Measurements from ENCODE around the gene DVL3.
"Not testable (repeated sequence)": the region's sequence is repeated elsewhere in the genome, so short reads cannot be mapped to it uniquely, and the experiment has no call there.

The DVL3 gene

GRCh38 chr3:184155644-184156521 lies 706 bp downstream of the DVL3 start:
- no peak for DNase-seq (ENCODE audit: low spot score)

- DNase-seq (ENCODE audit: low spot score), result peak; percentile 69
These were observed 1.4 kb downstream of the DVL3 start for GRCh38 chr3:184156522-184156955.

DNA sequence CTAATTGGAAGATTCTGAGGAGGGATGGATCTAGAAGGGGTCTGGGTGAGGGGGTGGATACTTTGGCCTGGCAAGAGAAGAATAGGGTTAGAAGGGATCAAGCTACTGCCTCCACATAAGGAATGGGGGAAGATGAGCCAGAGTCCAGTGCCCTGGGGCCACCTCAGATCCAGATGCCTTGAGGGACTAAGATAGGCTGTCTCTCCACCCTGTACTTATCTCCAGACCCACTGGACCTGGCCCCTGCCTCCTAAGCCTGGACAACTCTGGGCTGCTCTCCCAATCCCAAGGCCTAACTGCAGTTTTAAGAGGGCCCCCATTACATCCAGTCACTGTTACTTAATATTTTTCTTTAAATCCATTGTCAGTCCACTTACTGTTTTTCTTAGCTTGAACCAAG lies 2.0 kb downstream of the DVL3 start:
- DNase-seq (ENCODE audit: low spot score), result no peak

GRCh38 chr3:184158404-184158803 lies 3.2 kb downstream of the DVL3 start:
- DNase-seq (ENCODE audit: low spot score), result no peak

DNA sequence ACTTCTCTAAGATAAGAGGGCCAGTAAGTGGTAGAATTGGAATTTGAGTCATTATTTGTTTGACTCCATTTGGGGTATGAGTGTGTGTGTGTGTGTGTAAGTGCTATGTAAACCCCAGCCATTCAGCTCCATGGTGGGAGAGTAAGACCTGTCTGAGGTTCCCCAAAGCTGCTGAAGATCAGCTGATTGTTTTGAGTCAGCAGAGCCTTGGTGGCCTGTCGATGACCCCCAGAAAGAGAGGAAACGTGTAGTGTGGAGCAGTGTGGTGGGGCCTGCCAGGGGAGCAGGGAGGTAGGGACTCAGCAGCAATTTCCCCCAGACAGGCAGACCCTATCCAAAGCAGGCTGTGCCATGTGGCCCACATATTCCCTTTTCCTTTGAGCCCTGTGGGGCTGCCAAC lies 5.3 kb downstream of the DVL3 start:
- DNase-seq (ENCODE audit: low spot score), result no peak

GRCh38 chr3:184162571-184163070 lies 7.4 kb downstream of the DVL3 start:
- DNase-seq (ENCODE audit: low spot score), result not testable (repeated sequence)

DNA sequence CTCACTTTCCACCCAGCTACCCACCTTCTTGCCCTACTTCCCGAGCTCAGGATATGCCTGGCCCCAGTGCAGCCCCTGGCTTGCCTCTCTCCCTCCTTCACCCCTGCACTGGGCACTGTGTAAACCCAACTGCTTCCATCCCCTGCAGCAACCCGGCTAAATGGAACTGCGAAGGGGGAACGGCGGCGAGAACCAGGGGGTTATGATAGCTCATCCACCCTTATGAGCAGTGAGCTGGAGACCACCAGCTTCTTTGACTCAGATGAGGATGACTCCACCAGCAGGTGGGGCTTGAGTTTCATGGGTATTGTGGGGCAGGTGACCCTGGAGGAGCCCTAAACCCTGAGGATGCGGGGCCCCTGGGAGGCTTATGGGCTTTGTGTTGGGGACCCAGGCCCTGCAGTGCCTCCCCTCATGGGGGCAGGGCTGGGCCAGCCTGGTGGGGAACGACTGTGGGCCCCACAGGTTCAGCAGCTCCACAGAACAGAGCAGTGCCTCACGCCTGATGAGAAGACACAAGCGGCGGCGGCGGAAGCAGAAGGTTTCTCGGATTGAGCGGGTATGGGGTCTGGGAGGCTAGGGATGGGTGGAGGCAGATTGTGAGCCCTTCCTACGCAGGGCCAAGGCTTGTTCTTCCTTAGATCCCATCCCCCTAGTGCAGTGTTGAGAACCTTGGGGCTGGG lies 9.6 kb downstream of the DVL3 start:
- no peak for DNase-seq (ENCODE audit: low spot score)

DNA sequence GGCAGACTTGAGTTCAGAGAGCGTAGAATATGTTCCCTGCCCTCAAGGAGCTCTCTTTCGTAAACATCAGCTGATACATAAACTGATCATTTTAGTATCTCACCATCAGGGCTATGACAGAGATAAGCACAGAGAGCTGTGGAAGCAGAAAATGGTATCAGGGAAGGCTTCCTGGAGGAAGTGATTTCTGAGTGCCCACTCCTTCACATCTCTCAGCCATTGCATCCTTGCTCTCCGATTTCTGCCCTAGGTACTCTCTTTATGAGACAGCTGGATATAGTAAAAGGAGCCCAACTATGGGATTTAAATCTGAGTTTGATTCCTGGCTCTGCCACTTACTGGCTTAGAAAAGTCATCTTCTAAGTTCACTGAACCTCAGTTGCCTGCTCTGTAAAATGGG lies 10.4 kb downstream of the DVL3 start:
- DNase-seq (ENCODE audit: low spot score), result no peak

GRCh38 chr3:184166671-184167070 lies 11.5 kb downstream of the DVL3 start:
- no peak for DNase-seq (ENCODE audit: low spot score)

DNA sequence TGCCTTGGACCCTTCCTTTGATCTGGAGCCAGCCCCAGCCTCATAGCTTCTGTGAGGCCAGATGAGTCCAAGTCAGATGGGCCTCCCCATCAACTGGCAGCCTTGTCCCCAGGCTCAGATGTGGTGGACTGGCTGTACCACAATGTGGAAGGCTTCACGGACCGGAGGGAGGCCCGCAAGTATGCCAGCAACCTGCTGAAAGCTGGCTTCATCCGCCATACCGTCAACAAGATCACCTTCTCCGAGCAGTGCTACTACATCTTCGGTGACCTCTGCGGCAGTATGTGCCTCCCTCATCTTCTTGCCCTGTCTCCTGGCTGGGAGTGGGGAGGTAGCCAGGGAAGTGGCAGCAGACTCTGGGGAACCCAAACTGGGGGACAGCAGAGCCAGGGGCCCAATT lies 12.6 kb downstream of the DVL3 start:
- DNase-seq (ENCODE audit: low spot score), result no peak

DNA sequence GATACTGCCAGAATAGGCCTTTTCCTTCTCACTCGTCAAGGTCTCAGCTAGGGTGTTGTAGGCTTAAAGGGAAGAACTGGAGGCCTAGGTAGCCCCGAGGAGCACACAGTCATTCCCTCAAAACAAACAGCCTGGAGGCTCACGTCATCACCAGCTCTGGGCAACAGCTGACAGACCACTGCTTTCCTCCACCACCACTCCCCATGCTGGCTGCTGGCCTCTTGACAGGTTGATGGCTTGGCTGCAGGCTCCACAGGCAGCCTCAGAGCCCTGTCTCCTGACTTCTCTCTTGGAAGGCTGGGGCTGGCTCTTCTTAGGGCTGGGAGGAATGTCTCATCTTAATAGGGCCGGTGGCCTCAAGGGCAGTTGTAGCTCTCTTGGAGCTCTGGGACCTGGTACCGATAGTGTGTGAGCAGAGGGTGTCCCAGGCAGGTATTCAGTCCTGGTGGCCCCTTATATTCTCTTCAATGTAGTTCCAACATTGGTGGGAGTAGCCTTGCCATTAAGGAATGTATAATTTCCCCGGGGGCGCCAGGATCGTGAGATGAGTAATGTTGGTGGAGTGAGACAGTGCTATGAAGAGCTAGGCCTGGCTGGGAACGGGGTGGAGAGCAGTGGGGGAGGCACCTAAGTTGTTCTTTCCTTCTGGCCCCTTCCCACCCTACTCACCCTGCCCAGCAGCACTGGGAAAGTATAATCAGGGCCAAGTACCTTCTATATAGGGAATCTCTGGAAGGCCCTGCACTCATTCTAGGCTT lies 13.4 kb downstream of the DVL3 start:
- no peak for DNase-seq (ENCODE audit: low spot score)

DNA sequence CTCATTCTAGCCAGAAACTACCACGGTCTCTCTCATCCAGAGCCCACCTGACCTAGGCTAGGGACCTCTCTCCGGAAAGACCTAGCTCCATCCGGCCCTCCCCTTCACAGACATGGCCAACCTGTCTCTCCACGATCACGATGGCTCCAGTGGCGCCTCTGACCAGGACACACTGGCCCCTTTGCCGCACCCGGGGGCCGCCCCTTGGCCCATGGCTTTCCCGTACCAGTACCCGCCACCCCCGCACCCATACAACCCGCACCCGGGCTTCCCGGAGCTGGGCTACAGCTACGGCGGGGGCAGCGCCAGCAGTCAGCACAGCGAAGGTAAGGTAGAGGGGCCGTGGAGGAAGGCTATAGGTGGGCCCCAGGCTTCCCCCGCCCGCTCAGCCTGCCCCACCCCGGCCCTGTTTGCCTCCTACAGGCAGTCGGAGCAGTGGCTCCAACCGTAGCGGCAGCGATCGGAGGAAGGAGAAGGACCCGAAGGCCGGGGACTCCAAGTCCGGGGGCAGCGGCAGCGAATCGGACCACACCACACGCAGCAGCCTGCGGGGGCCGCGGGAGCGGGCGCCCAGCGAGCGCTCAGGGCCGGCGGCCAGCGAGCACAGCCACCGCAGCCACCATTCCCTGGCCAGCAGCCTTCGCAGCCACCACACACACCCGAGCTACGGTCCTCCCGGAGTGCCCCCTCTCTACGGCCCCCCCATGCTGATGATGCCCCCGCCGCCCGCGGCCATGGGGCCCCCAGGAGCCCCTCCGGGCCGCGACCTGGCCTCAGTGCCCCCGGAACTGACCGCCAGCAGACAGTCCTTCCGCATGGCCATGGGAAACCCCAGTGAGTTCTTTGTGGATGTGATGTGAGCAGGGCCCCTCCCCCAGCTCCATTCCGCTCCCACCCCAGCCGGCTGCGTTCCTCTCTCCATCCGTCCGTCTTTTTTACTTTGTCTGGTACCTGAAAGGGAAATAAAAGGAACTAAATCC lies 15.0 kb downstream of the DVL3 start:
- no peak for DNase-seq (ENCODE audit: low spot score)

DNA sequence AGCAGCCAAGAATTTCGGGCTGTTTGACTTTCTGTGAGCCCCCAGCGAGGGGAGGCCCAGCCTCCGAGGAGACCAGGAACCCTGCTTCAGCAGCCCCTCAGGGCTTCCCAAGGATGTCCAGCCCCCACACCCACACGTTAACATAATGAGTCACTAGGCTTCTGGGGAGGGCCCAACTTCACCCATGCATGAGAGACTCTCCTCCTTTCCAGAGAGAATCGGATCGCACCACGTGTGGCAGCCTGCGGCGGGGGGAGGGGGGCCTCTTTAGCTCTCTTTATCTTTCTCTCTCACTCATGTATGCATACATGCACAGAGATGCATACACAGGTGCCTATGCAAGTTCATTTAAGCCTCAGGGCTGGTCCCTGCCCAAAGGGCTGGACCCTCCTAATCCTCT lies 16.4 kb downstream of the DVL3 start:
- no peak for DNase-seq (ENCODE audit: low spot score)

DNA sequence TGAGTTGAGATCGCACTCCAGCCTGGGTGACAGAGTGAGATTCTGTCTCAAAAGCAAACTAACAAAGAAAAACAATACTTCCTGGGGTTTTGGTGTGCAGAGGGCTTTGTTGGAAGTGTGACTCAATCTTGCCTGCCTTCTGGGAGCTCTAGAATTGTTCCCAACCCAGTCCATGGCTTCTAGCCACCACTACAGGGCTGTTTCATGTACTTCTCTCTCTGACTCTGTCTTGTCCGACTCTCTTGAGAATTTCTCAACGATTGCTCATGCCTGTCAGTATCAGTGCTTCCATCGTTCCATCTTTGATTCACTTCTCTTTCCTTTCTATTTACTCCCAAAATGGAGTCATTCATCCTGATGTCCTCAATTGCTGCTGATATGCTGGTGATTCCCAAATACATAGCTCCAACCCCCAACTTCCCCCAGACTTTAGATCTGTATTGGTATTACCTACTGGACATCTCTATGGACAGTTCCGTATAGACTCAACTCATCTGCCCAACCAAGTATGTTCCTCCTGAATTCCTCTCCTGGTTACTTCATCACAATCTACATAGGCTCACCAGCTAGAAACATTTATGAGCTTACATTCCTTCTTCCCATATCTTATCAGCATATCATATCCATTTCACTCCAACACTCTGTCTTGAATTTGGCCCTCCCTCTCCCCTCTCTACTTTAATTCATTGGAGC lies 17.6 kb downstream of the DVL3 start:
- DNase-seq (ENCODE audit: low spot score), result no peak

- DNase-seq (ENCODE audit: low spot score), result no peak
These were observed 18.2 kb downstream of the DVL3 start for GRCh38 chr3:184173374-184173722.

GRCh38 chr3:184174284-184174645 lies 19.1 kb downstream of the DVL3 start:
- no peak for DNase-seq (ENCODE audit: low spot score)

- peak; percentile 100 for DNase-seq (ENCODE audit: low spot score)
These were observed 19.7 kb downstream of the DVL3 start, which contains the start of gene AP2M1 for GRCh38 chr3:184174646-184175492. Gene AP2M1 (plus strand): TSS chr3:184174855. CDS start chr3:184176994, 2,139 bp downstream.

DNA sequence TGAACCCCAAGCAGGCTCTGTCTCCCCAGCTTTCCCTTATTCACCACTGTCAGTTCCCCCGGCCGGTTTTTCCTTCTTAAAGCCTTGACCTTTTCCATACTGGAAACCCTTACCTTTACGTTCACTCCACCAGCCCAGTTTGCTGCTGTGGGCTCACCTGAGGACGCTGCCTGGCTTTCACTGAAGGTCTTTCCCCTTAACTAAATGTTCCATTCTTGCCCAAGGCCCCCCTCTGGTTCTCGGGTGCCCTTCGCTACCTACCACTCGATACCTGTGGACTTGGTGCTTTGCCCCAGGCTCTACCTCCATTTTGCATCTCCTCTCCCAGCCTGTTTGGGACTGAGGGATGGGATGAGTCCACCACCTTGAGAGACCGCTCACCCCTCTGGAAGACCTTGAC lies 20.3 kb downstream of the DVL3 start:
- no peak for DNase-seq (ENCODE audit: low spot score)

DNA sequence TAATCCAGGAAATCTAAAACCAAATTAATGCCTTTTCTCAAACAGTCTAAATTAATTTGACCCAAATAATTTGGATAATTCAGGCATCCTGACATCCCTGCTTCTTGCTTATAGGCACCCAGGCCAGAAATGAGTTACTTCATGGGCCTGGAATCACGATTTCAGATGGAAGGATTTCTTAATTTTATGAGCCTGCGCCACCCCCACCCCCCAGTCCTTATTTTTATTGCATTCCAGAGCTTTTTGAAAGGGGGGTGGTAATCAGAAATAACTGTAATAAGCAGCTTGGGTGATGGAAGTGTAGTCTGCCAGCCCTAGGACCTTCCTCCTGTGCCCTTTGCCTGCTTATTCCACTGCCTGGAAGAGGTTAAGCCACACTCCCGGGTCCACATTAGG lies 20.8 kb downstream of the DVL3 start:
- no peak for DNase-seq (ENCODE audit: low spot score)
